NCI-H1417 treated with DMSO at 0.1 percent for 48 hours (cell line): ENCODE data around the gene NQO2.
"Not testable (repeated sequence)": the region's sequence is repeated elsewhere in the genome, so short reads cannot be mapped to it uniquely, and the experiment has no call there.

Experiments
- DNase-seq: peaks from one replicate; lab custom pipeline; 2025; lab: John Stamatoyannopoulos, UW

The NQO2 gene

DNA sequence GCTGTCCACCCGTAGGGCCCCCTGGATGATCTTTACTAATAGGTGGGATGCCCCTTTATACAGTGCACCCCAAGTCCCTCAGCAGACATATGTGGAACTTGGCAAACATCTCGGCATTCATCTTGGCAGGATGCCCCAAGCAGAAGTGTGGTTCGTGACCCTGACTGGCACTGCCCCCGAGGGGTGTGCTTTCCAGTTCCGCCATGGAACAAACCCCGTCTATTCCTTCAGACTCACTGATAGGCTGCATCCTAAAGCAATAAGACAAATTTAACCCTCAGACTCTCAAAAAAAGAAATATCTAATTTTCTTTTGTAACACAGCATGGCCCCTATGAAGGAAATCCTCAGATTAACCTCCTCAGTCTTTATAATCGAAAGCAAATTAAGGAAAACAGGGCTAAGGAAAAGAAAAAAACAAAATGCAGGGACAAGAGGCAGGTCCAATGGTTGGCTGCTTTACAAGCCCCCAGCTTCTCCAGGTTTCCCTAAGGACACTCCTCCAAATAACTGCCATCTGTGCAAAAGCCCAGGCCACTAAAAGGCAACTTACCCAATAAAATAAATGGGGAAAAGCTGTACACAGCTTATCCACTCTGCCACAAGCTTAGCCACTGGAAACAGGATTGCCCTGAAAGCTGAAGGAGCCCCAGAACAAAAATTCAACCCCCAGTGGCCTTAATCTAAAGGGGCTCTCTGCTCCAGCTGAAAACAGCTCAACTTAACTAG lies 38.1 kb downstream of the NQO2 start:
- no peak for DNase-seq

DNA sequence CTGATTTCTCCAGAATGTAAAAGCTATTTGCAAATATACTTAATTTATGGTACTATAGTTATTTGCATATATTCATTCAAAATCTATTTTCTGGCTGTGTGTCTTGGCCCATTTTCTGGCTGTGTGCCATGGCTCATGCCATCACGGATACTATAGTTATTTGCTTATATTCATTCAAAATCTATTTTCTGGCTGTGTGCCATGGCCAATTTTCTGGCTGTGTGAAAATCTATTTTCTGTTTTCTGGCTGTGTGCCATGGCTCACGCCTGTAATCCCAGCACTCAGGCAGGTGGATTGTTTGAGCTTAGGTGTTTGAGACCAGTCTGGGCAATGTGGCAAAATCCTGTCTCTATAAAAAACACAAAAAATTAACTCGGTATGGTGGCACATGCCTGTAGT lies 39.7 kb downstream of the NQO2 start:
- peak; percentile 35 for DNase-seq

DNA sequence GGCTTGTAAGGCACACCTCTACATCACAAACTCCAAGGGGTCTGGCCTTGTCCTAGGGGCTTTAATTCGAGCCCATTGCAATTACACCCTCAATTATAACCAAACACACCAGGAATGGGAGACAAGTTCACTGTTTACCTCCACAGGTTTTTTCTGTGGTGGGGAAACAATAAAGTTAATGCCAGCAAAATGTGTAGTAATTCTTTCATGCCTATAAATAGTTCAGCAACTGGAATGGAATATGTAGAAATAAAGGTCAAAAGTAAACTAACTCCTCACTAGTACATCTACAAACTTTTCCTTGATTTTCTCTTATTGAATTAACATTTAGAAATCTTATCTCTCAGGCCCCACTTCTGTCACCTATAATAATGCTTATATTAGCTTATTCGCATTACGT lies 41.5 kb downstream of the NQO2 start:
- no peak for DNase-seq

DNA sequence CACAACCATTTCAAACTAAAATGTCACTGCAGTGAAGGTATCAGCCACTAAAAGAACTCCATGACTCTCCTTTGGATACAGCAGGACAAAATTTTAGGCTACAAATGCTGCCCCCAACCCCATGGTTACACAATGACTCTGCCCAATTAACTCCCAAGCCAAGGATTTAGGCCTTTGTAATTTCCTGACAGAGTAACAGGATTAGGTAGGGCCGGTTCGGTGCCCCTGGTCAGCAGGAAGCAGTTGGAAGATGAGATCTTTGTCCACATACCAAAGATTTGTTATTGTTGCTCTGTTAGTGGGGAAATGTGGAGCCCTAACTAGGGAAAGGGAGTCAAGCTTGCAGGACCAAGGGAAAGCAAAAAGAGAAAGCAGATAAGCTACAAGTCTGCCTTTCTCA lies 41.9 kb downstream of the NQO2 start:
- no peak for DNase-seq

DNA sequence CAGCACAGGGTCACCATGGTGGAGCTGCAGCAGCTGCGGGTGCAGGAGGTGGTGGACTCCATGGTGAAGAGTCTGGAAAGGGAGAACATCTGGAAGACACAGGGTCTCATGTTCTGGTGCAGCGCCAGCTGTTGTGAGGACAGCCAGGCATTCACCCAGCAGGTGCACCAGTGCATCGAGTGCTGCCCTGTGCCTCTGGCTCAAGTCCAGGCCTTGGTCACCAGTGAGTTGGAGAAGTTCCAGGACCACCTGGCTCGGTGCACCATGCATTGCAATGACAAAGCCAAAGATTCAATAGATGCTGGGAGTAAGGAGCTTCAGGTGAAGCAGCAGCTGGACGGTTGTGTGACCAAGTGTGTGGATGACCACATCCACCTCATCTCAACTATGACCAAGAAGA lies 45.7 kb downstream of the NQO2 start:
- no peak for DNase-seq

DNA sequence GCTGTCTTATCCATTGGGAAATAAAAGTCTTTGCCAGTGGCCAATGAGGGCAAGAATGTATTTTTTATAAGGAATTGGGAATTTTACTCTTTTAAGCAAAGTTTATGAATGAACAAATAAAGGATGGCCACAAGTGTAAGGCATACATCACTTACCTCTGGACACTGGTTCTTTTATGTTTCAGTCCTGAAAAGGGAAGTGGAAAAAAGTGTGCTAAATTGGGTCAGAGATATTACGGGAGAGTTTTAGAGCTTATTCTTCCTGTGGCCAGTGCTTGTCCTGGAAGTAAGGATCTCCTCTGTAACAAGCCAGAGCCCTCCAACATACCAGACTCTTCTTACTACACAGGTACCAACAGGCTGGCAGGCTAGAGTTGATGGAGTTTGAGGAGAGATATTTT lies 46.1 kb downstream of the NQO2 start:
- no peak for DNase-seq

DNA sequence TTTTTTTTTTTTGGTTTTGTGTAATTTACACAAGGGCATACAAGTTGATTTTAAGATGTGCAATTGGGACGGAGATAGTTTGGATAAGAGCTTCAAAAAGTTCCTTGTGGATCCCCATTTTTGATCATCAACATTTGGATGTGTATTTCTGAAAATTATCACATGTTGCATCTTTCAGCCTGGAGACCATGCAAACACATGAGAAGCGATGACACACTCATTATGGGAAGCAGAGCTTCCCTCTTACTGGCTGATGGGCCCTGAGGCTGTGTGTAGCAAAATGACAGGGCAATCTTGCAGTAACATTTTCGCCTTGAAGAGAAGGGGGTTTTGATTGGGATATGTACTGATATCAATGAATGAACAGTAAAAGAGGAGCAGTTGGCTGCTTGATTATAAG lies 46.6 kb downstream of the NQO2 start:
- DNase-seq, result no peak

DNA sequence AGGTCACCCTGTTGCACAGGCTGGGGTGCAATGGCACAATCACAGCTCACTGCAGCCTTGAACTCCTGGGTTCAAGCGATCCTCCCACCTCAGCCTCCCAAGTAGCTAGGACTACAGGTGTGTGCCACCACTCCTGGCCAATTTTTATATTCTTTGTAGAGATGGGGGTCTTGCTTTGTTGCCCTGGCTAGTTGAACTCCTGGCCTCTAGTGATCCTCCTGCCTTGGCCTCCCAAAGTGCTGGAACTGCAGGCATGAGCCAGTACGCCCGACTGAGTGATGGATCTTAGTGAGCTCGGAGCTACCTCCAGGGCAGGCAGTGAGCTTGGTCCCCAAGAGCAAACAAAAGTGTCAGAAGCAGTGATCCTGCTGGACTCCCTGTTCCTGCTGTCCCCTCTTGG lies 48.3 kb downstream of the NQO2 start:
- not testable (repeated sequence) for DNase-seq

DNA sequence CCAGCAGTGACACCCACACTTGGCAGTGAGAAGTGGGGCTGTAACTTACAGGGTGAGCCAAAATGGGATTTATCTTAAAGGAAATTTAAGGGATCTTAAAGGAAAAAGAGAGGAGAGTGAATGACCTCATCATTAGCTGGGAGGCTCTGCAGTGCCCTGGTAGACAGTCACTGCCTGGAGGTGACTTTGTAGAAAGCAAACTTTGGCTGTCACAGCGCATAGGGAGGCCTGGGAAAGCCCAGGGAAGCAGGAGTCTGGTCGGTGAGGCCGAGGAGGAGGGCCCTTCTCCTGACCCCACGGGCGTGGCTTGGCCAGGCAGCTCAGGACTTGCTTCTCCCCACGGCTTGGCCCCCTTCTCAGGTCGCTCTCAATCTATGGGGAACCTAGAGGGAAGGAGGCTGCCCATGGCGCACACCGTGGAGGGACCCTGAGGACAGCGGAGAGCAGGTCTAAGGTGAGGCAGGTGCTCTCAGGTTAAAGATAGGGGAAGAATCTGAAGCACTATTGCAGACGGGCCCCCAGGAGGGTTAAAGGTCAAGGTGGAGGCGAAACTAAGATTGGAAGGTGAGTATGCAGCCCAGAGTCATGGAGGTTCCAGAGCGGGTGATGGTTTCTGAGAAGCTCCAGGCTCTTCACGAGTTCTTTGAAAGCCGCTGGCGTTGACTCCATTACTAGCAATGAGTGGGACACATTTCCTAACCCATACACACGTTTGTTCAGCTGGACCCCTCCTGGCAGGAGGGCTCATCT lies 53.0 kb downstream of the NQO2 start:
- no peak for DNase-seq

DNA sequence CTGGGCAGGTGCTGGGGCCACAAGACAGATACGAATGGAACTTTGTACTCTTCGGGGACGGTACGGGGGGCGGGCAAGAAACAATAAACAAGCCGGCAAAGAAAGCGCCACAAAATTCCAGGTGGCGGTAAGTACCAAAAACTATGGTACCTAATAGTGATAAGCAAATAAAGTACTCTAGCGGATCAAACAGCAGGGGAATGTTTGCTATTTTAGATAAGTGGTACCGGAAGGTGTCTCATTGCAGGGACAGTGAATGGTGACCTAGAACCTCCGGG lies 53.5 kb downstream of the NQO2 start:
- no peak for DNase-seq

DNA sequence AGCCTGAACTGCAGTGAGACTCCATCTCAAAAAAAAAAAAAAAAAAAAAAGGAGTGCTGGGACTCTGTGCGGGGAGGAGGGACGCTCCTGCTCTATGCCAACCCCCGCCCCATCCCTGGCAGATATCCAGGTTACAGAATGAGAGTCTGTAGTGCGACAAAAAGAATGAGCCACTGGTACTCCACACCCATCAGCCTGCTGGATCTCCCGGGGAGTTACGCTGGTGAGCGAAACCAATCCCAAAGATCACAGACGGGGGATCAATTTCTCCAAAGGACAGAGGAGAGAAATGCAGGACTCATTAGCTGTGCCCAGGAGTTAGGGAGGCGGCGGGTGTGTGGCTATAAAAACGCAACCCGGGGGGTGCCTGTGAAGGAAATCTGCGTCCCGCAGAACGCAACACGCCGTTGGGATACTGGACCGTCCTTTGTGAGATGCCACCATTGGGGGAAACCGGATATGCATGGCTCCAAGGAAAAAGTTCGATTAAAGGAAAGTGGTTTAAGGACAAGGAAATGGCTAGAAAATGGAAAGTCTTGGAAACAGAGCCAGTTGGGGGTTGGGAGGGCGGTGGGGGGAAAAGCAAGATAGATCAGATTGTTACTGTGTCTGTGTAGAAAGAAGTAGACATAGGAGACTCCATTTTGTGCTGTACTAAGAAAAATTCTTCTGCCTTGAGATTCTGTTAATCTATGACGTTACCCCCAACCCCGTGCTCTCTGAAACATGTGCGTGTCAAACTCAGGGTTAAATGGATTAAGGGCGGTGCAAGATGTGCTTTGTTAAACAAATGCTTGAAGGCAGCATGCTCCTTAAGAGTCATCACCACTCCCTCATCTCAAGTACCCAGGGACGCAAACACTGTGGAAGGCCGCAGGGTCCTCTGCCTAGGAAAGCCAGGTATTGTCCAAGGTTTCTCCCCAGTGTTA lies 54.8 kb downstream of the NQO2 start:
- not testable (repeated sequence) for DNase-seq

DNA sequence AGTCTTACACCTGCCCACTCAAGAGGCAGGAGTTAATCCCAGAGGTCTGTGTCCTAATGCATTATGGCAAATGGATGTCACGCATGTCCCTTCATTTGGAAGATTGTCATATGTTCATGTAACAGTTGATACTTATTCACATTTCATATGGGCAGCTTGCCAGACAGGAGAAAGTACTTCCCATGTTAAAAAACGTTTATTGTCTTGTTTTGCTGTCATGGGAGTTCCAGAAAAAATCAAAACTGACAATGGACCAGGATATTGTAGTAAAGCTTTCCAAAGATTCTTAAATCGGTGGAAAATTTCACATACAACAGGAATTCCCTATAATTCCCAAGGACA lies 55.4 kb downstream of the NQO2 start:
- not testable (repeated sequence) for DNase-seq

DNA sequence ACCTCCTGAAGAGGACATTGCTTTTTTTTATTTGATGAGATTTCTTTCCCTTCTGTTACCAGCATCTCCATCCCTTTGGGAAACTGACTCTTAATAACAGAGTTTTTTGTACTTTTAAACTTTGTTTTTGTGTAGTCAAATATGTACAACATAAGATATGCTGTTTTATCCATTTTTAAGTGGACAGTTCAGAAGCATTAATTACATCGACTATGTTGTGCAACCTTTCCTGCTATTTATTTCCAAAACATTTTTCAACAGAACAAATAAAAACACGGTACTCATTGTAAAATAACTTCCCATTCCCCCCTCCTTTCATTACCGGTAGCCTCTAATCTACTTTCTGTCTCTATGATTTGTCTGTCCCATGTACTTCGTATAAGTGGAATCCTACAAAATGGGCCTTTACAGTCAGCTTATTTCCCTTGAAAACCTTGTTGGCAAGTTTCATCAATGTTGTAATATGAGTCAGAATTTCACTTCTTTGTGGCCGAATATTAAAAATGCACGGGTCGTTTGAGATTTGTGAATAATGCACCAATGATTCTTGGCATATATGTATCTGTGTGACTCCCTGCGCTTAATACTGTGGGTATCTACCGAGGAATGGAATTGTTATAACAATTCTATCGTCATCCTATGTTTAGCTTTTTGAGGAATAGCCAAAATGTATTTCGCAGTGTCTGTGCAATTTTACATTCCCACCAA lies 57.5 kb downstream of the NQO2 start:
- no peak for DNase-seq

DNA sequence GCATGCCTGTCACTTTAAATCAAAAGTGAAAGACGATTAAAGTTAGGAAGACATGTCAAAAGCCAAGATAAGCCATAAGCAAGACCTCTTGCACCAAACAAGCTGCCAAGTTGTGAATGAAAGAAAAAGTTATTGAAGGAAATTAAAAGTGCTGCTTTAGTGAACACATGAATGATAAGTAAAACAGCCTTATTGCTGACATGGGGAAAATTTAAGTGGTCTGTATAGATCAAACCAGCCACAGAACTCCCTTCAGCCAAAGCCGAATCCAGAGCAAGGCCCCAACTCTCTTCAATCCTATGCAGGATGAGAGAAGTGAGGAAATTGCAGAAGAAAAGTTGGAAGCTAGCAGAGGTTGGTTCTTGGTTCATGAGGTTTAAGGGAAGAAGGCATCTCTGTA lies 59.3 kb downstream of the NQO2 start:
- DNase-seq, result no peak

DNA sequence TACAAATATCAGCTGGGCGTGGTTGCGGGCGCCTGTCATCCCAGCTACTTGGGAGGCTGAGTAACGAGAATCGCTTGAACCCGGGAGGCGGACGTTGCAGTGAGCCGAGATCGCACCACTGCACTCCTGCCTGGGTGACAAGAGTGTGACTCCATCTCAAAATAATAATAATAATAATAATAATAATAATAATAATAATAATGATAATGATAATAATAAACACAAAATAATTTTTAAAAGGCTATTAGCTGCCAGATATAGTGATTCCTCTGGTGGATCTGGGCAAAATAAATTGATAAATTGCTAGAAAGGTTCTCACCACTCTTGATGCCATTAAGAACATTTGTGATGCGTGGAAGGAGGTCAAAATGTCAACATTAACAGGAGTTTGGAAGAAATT lies 60.4 kb downstream of the NQO2 start:
- not testable (repeated sequence) for DNase-seq

DNA sequence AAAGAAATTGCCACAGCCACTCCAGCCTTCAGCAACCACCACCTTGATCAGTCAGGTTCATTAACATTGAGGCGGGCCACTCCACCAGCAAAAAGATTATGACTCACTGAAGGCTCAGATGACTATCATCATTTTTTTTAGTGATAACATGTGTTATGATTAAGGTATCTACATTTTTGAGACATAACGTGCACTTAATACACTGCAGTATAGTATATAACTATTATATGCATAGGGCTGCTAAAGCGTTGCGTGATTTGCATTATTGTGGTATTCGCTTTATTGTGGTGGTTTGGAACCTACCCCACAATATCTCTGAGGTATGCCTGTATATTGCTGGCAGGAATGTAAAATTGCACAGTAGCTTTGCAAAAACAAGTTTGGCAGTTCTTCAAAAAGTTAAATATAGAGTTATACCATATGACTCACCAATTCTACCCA lies 61.8 kb downstream of the NQO2 start:
- DNase-seq, result no peak

DNA sequence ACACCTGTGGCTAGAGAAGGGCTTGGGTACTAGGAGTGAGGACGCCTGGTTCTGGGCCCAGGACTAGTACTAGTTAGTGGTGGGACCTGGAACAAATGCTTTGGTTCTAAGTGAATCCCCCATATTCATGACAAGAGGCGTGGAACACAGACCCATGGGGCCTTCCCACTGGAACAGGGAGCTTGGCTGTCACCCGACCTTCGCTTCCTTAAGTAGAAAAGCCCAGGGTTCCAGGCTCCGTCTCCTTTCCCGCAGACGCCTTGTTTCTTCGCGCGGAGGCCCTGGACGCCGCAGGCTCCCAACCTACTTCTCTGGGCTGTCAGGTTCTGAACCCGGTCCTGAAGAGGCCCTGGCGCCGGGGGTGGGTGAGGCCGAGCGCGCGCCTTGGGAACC lies 63.6 kb downstream of the NQO2 start:
- not testable (repeated sequence) for DNase-seq

DNA sequence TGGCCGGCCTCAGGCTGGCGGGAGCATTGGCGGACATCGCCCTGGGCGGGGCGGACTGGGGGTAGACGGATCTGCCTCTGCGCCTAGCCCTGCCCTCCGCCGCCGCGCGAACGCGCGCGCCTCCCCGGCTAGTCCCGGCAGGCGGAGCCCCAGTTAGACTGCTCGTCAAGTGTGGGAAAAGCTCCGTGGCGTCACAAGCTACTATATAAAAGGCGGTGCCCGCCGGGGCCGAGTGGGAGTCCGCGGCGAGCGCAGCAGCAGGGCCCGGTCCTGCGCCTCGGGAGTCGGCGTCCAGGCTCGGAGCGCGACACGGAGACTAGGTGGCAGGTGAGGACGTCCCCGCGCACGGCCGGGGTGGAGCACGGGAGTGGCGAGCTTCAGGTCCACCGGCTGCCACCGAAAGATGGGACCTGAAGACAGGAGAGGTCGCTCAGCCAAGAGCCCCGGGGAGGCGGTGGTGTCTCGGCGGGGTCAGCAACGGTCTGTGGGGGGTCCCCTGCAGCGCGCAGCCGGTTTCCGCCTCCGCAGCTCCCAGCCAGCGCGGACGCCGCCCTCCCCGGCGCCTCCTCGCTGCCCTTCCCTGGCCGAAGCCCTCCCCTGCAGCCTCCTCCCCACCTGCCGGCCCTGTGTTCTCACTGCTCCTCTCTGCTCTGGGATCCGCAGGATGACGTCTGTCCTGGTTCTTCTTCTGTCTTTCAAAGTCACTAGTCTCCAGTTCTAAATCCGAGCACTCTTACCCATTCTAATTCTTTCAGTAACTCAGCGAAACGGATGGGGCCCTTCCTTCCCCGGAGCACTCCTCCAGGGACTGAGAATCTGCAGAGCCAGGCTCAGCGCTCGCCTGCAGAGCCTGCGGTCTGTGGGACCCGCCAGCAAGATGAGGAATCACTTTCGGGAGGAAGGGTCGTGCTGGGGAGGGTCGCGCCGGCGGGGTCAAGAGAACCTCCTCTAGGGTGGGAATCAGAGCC lies 64.3 kb downstream of the NQO2 start:
- no peak for DNase-seq

DNA sequence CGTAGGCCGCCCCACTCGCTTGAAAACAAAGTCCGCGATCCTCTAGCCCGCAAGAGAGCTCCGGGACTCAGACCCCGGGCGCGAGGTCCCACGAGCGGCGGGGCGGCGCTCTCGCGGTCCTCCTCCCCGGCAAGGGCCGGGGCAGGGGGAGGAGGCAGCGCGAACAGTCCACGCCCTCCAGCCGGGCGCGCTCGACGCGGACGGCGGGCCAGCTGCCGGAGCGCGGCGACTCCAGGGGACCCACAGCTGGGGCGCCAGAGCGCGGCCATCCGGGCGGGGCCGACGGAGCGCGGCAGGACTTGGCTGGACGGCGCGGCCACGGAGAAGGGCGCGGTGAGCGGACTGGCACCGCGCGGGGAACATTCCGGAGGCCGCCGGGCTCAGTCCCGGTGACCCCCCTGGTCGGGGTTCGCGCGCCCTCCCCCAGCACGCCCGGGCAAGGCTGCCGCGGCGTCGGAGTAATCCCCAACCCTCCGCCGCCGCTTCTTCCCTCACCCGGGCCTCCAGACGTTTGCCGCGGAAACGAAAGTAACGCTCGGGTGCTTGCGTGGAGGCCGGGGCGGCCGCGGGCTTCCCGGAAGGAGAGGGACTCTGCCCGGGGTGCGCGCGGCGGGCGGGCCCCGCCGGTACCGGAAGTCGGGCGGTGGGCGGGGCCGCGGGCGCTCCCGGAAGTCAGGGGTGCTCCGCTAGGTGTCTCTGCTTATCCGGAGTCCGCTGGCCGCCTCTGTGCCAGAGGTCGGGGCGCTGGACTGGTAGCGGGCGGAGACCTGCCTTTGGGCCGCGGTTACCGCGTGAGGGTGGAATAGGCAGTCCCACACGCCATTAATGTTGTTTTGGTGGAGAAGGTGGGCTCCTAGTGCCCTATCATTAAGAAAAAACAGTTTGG lies 68.9 kb downstream of the NQO2 start, which contains the start of gene RIPK1:
TSS of gene RIPK1 (plus strand) at position 166 of the 886 bp plus-strand sequence. CDS start 8,330 bp downstream, outside the sequence.
- DNase-seq, result peak; percentile 51
